Measurements from ENCODE around the gene CDC20B.

DNA sequence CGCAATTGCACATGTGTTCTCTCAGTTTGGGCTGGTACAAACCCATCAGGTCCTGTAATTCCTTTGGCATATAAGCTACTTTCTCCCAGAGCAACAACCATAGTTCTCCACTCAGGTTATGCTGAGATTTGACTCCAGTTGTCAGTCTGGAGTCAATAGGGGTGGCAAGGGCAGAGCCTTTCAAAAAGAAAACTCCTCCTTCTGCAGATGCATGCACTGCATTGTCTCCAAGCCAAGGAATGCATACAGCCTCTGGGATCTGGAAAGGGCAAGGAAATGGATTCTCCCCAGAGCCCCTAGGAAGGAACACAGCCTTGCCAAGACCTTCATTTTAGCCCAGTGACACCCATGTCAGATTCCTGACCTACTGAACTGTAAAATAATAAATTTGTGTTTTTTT is 101.6 kb downstream of the CDC20B start:
- TF ChIP-seq CTCF (IDR thresholded peaks at IDR 0.05; ENCODE audit: borderline replicate concordance, extremely low read depth, low read length, poor library complexity, severe bottlenecking): no peak
- TF ChIP-seq EZH2 (IDR thresholded peaks at IDR 0.05; ENCODE audit: borderline replicate concordance, low read depth, low read length, severe bottlenecking): no peak

Data from DND-41 (cell line).